ENCODE results near the gene SYT7. TPM values are rescaled to one million over a fixed set of nuclear protein-coding genes. Genes with fewer than 3 reads are reported as not detected.
A peak's percentile ranks its signal among the peaks of the same experiment; 100 is the strongest.

Gene SYT7
- total and polyA plus RNA-seq, 11 donors: 12.4 to 34.7 (median 17.4) TPM

GRCh38 chr11:61539831-61540357 is 41.0 kb downstream of the SYT7 start:
- intact Hi-C loops (cut with DNase I): loop anchor here in 2 of 10 donors (5.0 to 10.0 kb wide), 2 partner anchors 32 to 95 kb away; no protein-coding TSS in a partner anchor
- TF ChIP-seq CTCF (IDR thresholded peaks at IDR 0.05): no peak
- no peak for TF ChIP-seq POLR2A (IDR thresholded peaks at IDR 0.05)
- Histone ChIP-seq H3K4me3 (no peak overlapping the region), H3K27me3 (no peaks in the 10 kb centered on the region), H3K27ac (no peak overlapping the region), H3K36me3 (no peaks in the 10 kb centered on the region), H3K4me1 (peaks cover 0 to 43% (median 18%) of the 10 kb centered on the region in 12 donors), H3K9me3 (no peaks in the 10 kb centered on the region)
- DNase-seq (no peak), ATAC-seq (no peak)
- WGBS, 4 donors: 76 to 82% (median 78%) methylated on average over 14 of the region's 14 CpGs

- Histone ChIP-seq H3K27me3 (no peaks in the 10 kb centered on the region), H3K36me3 (no peaks in the 10 kb centered on the region), H3K4me3 (no peak overlapping the region), H3K9me3 (no peaks in the 10 kb centered on the region), H3K27ac (no peak overlapping the region), H3K4me1 (peaks cover 0 to 49% (median 19%) of the 10 kb centered on the region in 12 donors)
- no peak for TF ChIP-seq POLR2A (IDR thresholded peaks at IDR 0.05)
- no peak for TF ChIP-seq CTCF (IDR thresholded peaks at IDR 0.05)
- ATAC-seq (peak in 3 of 4 donors; percentile 14 to 24 (median 23)), DNase-seq (no peak)
- WGBS, 4 donors: 26 to 69% (median 67%) methylated on average over 8 to 11 of the region's 11 CpGs
- intact Hi-C loops (cut with DNase I): loop anchor here in 2 of 10 donors (5.0 to 10.0 kb wide), 2 partner anchors 33 to 96 kb away; no protein-coding TSS in a partner anchor
Observed at GRCh38 chr11:61539006-61539405, 41.9 kb downstream of the SYT7 start.

- 86 to 90% (median 89%) methylated on average over 9 of the region's 9 CpGs for WGBS, 4 donors
- no peak for ATAC-seq
- no peaks in the 10 kb centered on the region for H3K36me3 ChIP-seq
- H3K4me3 ChIP-seq: no peak overlapping the region
- H3K4me1 ChIP-seq: peaks cover 0 to 49% (median 19%) of the 10 kb centered on the region in 12 donors
- DNase-seq: no peak
- intact Hi-C loops (cut with DNase I): loop anchor here in 2 of 10 donors (5.0 to 10.0 kb wide), 2 partner anchors 34 to 96 kb away; no protein-coding TSS in a partner anchor
- H3K9me3 ChIP-seq: no peaks in the 10 kb centered on the region
- no peaks in the 10 kb centered on the region for H3K27me3 ChIP-seq
- TF ChIP-seq CTCF (IDR thresholded peaks at IDR 0.05) (no peak), POLR2A (IDR thresholded peaks at IDR 0.05) (no peak)
- H3K27ac ChIP-seq: no peak overlapping the region
Observed at GRCh38 chr11:61538636-61538961, 42.3 kb downstream of the SYT7 start.

- Histone ChIP-seq H3K27me3 (no peaks in the 10 kb centered on the region), H3K4me3 (no peak overlapping the region), H3K36me3 (no peaks in the 10 kb centered on the region), H3K9me3 (no peaks in the 10 kb centered on the region), H3K4me1 (peaks cover 0 to 49% (median 19%) of the 10 kb centered on the region in 12 donors), H3K27ac (no peak overlapping the region)
- TF ChIP-seq POLR2A (IDR thresholded peaks at IDR 0.05): no peak
- no peak for TF ChIP-seq CTCF (IDR thresholded peaks at IDR 0.05)
- ATAC-seq (no peak), DNase-seq (no peak)
- WGBS, 4 donors: 92 to 97% (median 96%) methylated on average over 6 to 8 of the region's 8 CpGs
- intact Hi-C loops (cut with DNase I): loop anchor here in 2 of 10 donors (5.0 to 10.0 kb wide), 2 partner anchors 35 to 97 kb away; no protein-coding TSS in a partner anchor
Observed at GRCh38 chr11:61537326-61537725, 43.5 kb downstream of the SYT7 start.

Data from heart left ventricle (tissue), 16 donors.